Retinal pigment epithelial cell (primary cell): ENCODE results near the gene ATOSB.
A peak's percentile ranks its signal among the peaks of the same experiment; 100 is the strongest.

Source experiments
- DNase-seq: peaks from one replicate; pipeline ENCODE4 v3.0.0-alpha.2; 2010; ENCODE audit warnings: low read depth
- H3K4me3 ChIP-seq: 2 replicates; pipeline ENCODE4 v1.5.1; 2011; ENCODE audit warnings: mild to moderate bottlenecking, low read length, control low read depth, moderate library complexity
- CTCF ChIP-seq: conservative IDR thresholded peaks from 2 replicates; pipeline ENCODE4 v1.5.1; 2011; ENCODE audit warnings: low read depth, low read length, control low read depth, inconsistent platforms

Gene ATOSB

GRCh38 chr9:35134920-35135319 lies 19.3 kb upstream of the ATOSB start:
- H3K4me3 ChIP-seq: no peak overlapping the region
- DNase-seq: no peak
- TF ChIP-seq CTCF: no peak

GRCh38 chr9:35116898-35117551 lies 1.4 kb upstream of the ATOSB start:
- H3K4me3 ChIP-seq: peak overlapping the region; percentile 87
- DNase-seq: peak; percentile 72
- peak; percentile 94 for TF ChIP-seq CTCF

GRCh38 chr9:35116539-35116897 lies 856 bp upstream of the ATOSB start:
- no peak for DNase-seq
- TF ChIP-seq CTCF: no peak
- H3K4me3 ChIP-seq: peak overlapping the region; percentile 87

- peak overlapping the region; percentile 87 for H3K4me3 ChIP-seq
- TF ChIP-seq CTCF: no peak
- no peak for DNase-seq
Observed at GRCh38 chr9:35114840-35115628, 628 bp downstream of the ATOSB start.

- TF ChIP-seq CTCF: no peak
- peak; percentile 82 for DNase-seq
- H3K4me3 ChIP-seq: peak overlapping the region; percentile 87
Observed at GRCh38 chr9:35114113-35114839, 1.4 kb downstream of the ATOSB start.

- H3K4me3 ChIP-seq: peak overlapping the region; percentile 44
- peak; percentile 43 for DNase-seq
- no peak for TF ChIP-seq CTCF
Observed at GRCh38 chr9:35112257-35113020, 3.2 kb downstream of the ATOSB start.
